GM18505 (cell line): ENCODE data around the gene CEP112.

Experiments
- ATAC-seq: cut with Tn5 transposase; IDR thresholded peaks from one replicate; pipeline ENCODE4 v1.9.1; 2021; ENCODE audit not compliant: unreplicated experiment
- POLR2A ChIP-seq: IDR thresholded peaks from 4 replicates; pipeline ENCODE4 v1.6.1; 2011; ENCODE audit warnings: borderline replicate concordance; ENCODE audit not compliant: insufficient read depth, insufficient read length; ENCODE audit errors: extremely low read depth

Gene CEP112

GRCh38 chr17:66152756-66153155 is 39.2 kb downstream of the CEP112 start:
- no peak for ATAC-seq
- no peak for TF ChIP-seq POLR2A

- no peak for TF ChIP-seq POLR2A
- ATAC-seq, result no peak
Observed at GRCh38 chr17:66150708-66151107, 41.2 kb downstream of the CEP112 start.

DNA sequence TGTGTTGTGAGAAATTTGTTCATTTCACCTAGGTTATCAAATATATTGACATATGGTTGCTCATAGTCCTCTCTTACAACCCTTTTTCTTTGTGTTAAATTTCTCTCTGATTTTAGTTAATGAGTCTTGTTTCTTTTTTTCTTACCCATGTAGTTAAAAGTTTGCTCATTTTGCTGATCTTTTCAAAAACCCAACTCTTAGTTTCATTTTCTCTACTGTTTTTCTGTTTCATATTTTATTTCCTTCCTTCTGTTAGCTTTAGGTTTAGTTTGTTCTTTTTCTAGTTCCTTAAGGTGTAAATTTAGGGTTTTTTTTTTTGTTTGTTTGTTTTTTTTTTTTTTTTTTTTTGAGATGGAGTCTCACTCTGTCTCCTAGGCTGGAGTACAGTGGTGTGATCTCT is 42.4 kb downstream of the CEP112 start:
- TF ChIP-seq POLR2A, result no peak
- no peak for ATAC-seq

DNA sequence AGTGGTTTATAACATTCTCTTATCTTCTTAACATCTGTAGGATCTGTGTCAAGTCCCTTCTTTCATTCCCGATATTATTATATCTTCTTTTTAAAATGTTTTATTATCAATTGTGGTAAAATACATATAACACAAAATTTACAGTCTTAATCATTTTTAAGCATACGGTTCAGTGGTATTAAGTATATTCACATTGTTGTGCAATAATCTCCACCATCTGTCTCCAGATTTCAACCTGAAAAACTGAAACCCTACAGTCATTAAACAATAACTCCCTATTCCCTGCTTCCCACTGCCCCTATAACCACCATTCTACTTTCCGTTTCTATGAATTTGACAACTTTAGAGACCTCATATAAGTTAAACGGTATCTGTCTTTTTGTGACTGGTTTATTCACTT is 45.5 kb downstream of the CEP112 start:
- no peak for ATAC-seq
- no peak for TF ChIP-seq POLR2A

- ATAC-seq, result no peak
- no peak for TF ChIP-seq POLR2A
Observed at GRCh38 chr17:66143657-66144282, 48.2 kb downstream of the CEP112 start.

GRCh38 chr17:66142428-66142827 is 49.5 kb downstream of the CEP112 start:
- no peak for ATAC-seq
- no peak for TF ChIP-seq POLR2A

DNA sequence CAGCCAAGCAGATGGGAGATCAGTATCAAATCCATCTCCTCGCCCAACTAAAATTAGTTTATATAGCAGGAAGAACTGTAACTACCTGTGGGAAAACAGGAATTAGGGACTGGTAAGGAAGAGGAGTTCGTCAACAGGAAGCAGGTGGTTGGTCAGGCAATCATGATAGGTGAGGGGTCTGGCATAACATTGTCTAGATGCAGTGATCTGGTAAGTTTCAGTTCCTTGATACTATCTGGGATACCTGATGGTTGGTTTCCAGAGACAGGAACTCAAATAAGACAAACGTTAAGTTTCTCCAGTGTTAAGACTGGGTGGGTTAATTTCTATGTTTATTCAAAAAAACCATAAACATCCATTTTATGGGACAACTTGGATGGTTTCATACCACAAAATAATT is 53.8 kb downstream of the CEP112 start:
- no peak for TF ChIP-seq POLR2A
- no peak for ATAC-seq

DNA sequence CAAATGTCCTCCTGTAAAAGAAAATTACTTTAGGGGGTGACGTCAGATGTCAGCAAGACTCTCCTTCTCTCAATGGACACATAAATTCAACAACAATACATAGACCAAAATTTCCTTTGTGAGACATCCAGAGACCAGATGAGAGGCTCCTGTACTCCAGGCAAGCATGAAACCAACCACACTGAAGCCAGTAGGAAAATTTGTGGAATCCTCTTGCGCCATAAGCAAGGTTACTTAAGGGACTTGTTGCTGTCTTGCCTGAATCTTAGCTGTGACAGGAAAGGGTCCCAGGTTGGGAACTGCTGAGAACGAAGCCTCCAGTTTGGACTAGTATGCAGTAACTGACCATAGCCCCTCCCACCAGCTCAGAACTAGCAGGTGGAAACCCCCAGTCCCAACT is 56.0 kb downstream of the CEP112 start:
- no peak for TF ChIP-seq POLR2A
- ATAC-seq, result no peak

DNA sequence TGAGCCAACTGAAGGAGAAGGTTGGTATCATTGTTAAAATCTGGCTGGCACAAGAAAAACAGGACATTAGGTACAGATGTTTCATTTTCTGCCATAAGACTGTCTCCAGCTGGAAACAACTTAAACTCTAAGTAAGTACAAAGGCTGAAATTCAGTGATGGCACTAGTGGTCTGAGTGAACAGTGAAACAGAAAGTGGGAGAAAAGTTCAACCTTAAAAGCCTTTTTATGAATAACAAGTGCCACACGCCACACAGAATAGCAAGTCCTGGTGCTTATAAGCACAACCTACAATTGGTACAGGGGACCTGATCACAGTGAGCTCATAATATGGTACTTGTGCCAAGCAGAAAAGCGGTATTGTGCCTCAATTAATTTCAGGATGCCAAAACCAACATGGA is 56.7 kb downstream of the CEP112 start:
- ATAC-seq, result no peak
- TF ChIP-seq POLR2A, result no peak

DNA sequence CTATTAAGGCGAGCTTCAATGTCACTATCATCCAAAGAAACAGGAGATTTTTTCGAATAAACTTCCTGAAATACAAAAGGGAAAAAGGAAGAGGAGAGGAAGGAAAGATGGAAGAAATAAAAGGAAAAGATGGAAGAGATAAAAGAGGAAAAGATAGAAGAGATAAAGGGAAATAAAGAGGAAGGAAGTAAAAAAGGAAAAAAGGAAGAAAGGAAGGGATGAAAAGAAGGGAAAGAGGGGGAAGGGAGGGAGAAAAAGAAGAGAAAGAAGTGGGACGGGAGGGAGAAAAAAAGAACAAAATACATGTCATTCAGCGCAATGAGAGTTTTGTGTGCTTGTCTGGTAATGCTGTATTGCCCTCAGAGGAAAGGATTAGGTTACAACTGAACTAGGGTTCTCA is 62.2 kb downstream of the CEP112 start:
- no peak for ATAC-seq

DNA sequence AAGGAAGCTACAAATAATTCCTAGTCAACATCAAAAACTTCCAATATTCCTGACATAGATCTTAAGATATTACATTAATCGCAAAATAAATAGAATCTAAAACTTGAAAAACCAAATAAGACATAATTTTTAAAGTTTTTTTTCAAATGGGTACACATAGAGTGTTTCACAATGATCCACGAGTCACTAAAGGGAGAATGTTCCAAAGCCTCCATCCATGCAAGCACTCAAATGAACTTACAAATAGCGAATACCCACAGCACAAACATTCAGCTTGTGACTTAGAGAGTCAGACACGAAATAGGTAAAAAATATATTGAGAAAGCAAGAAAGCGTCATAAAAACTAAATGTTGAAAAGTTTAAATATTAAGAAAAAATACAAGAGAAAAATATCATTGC is 65.7 kb downstream of the CEP112 start:
- no peak for TF ChIP-seq POLR2A
- ATAC-seq, result no peak

More for the DNA sequence above, 62.2 kb downstream of the CEP112 start:
- TF ChIP-seq POLR2A, result no peak

- no peak for ATAC-seq
- no peak for TF ChIP-seq POLR2A
Observed at GRCh38 chr17:66123163-66123562, 68.8 kb downstream of the CEP112 start.

DNA sequence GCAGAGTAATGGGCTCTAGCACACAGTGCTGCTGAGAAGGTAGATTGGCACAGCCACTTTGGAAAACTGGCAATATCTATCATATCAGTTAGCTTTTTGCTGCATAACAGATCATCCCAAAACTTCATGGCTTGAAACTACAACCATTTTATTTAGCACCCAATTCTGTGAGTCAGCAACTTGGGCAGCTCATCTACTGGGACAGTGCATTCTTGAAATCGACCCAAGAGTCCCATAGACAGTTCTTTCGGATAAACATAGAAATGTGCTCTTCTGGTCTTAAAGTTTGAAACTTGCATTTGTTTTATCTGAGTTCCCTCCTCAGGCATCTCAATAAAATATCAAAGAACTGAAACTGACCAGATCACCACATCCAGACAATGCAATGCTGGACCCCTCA is 76.7 kb downstream of the CEP112 start:
- TF ChIP-seq POLR2A, result no peak
- no peak for ATAC-seq

DNA sequence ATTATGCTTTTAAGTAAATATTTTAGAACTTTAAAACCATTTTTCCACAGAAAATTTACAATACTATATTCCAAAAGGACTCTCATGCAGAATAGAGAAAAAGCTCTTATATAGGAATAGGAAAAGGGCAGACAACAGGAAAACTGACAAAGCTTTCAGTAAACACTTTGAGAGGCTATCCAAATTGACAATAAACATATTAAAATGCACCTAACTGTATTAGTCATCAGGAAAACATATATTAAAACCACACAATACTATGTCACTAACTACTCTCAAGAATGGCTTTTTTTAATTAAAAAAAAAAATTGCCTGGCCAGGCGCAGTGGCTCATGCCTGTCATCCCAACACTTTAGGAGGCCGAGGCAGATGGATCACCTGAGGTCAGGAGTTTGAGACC is 77.3 kb downstream of the CEP112 start:
- TF ChIP-seq POLR2A, result no peak
- ATAC-seq, result no peak

DNA sequence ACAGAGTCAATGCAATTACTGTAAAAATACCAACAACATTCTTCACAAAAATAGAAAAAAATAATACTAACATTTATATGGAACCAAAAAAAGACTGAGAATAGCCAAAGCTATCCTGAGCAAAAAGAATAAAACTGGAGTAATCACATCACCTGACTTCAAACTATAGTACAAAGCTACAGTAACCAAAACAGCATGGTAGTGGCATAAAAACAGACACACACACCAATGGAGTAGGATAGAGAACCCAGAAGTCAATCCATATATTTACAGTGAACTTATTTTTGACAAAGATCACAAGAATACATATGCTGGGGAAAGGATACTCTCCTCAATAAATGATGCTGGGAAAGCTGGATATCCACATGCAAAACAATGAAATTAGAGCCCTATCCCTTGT is 84.2 kb downstream of the CEP112 start:
- TF ChIP-seq POLR2A, result no peak
- no peak for ATAC-seq
